ENCODE results near the gene VAPB.

VAPB gene

GRCh38 chr20:58384821-58385220 lies 4.2 kb upstream of the VAPB start:
- TF ChIP-seq EZH2 (IDR thresholded peaks at IDR 0.05): no peak
- TF ChIP-seq POLR2AphosphoS5 (IDR thresholded peaks at IDR 0.05; ENCODE audit: borderline replicate concordance, low read depth, low read length): no peak
- TF ChIP-seq FOXP2 (optimal IDR thresholded peaks at IDR 0.05; ENCODE audit: control extremely low read depth, extremely low read length, insufficient read depth): no peak
- Histone ChIP-seq H3K9ac (ENCODE audit: insufficient read length) (no peak overlapping the region), H3K4me3 (no peak overlapping the region), H3K27ac (no peak overlapping the region), H3K9me3 (ENCODE audit: low read depth, low read length) (no peaks in the 10 kb centered on the region), H3K36me3 (ENCODE audit: insufficient read depth, low read length) (no peaks in the 10 kb centered on the region)
- DNase-seq (ENCODE audit: low read depth, low spot score): no peak

- no peak for DNase-seq (ENCODE audit: low read depth, low spot score)
- Histone ChIP-seq H3K9me3 (ENCODE audit: low read depth, low read length) (no peaks in the 10 kb centered on the region), H3K27ac (no peak overlapping the region), H3K9ac (ENCODE audit: insufficient read length) (peak overlapping the region; percentile 68), H3K36me3 (ENCODE audit: insufficient read depth, low read length) (peaks cover 28% of the 10 kb centered on the region), H3K4me3 (peak overlapping the region; percentile 98)
- TF ChIP-seq FOXP2 (optimal IDR thresholded peaks at IDR 0.05; ENCODE audit: control extremely low read depth, extremely low read length, insufficient read depth): no peak
- no peak for TF ChIP-seq EZH2 (IDR thresholded peaks at IDR 0.05)
- TF ChIP-seq POLR2AphosphoS5 (IDR thresholded peaks at IDR 0.05; ENCODE audit: borderline replicate concordance, low read depth, low read length): no peak
Measured at GRCh38 chr20:58388028-58388601, 914 bp upstream of the VAPB start.

- peak overlapping the region; percentile 98 for H3K9ac ChIP-seq (ENCODE audit: insufficient read length)
- TF ChIP-seq POLR2AphosphoS5 (IDR thresholded peaks at IDR 0.05; ENCODE audit: borderline replicate concordance, low read depth, low read length) (no peak), EZH2 (IDR thresholded peaks at IDR 0.05) (no peak), FOXP2 (optimal IDR thresholded peaks at IDR 0.05; ENCODE audit: control extremely low read depth, extremely low read length, insufficient read depth) (no peak)
Measured at GRCh38 chr20:58389324-58389967, 417 bp downstream of the VAPB start.

GRCh38 chr20:58389968-58390658 lies 1.1 kb downstream of the VAPB start:
- peaks cover 42% of the 10 kb centered on the region for H3K36me3 ChIP-seq (ENCODE audit: insufficient read depth, low read length)
- TF ChIP-seq POLR2AphosphoS5 (IDR thresholded peaks at IDR 0.05; ENCODE audit: borderline replicate concordance, low read depth, low read length): no peak
- TF ChIP-seq EZH2 (IDR thresholded peaks at IDR 0.05): no peak
- no peak for TF ChIP-seq FOXP2 (optimal IDR thresholded peaks at IDR 0.05; ENCODE audit: control extremely low read depth, extremely low read length, insufficient read depth)
- no peak for DNase-seq (ENCODE audit: low read depth, low spot score)
- peak overlapping the region; percentile 98 for H3K9ac ChIP-seq (ENCODE audit: insufficient read length)
- H3K9me3 ChIP-seq (ENCODE audit: low read depth, low read length): no peaks in the 10 kb centered on the region
- peak overlapping the region; percentile 87; the same call in 1 of the 2 replicates for H3K27ac ChIP-seq
- H3K4me3 ChIP-seq: peak overlapping the region; percentile 98

More at GRCh38 chr20:58389324-58389967, 417 bp downstream of the VAPB start:
- H3K36me3 ChIP-seq (ENCODE audit: insufficient read depth, low read length): peaks cover 37% of the 10 kb centered on the region
- peak overlapping the region; percentile 98 for H3K4me3 ChIP-seq
- H3K27ac ChIP-seq: peak overlapping the region; percentile 87
- no peak for DNase-seq (ENCODE audit: low read depth, low spot score)
- no peaks in the 10 kb centered on the region for H3K9me3 ChIP-seq (ENCODE audit: low read depth, low read length)

GRCh38 chr20:58390659-58391035 lies 1.6 kb downstream of the VAPB start:
- peaks cover 46% of the 10 kb centered on the region for H3K36me3 ChIP-seq (ENCODE audit: insufficient read depth, low read length)
- H3K9me3 ChIP-seq (ENCODE audit: low read depth, low read length): no peaks in the 10 kb centered on the region
- no peak overlapping the region for H3K27ac ChIP-seq
- peak overlapping the region; percentile 98 for H3K9ac ChIP-seq (ENCODE audit: insufficient read length)
- peak overlapping the region; percentile 98 for H3K4me3 ChIP-seq
- TF ChIP-seq POLR2AphosphoS5 (IDR thresholded peaks at IDR 0.05; ENCODE audit: borderline replicate concordance, low read depth, low read length): no peak
- no peak for TF ChIP-seq EZH2 (IDR thresholded peaks at IDR 0.05)
- no peak for TF ChIP-seq FOXP2 (optimal IDR thresholded peaks at IDR 0.05; ENCODE audit: control extremely low read depth, extremely low read length, insufficient read depth)
- no peak for DNase-seq (ENCODE audit: low read depth, low spot score)

GRCh38 chr20:58392286-58392685 lies 3.3 kb downstream of the VAPB start:
- DNase-seq (ENCODE audit: low read depth, low spot score): no peak
- Histone ChIP-seq H3K4me3 (no peak overlapping the region), H3K9ac (ENCODE audit: insufficient read length) (no peak overlapping the region), H3K27ac (no peak overlapping the region), H3K9me3 (ENCODE audit: low read depth, low read length) (no peaks in the 10 kb centered on the region), H3K36me3 (ENCODE audit: insufficient read depth, low read length) (peaks cover 58% of the 10 kb centered on the region)
- no peak for TF ChIP-seq FOXP2 (optimal IDR thresholded peaks at IDR 0.05; ENCODE audit: control extremely low read depth, extremely low read length, insufficient read depth)
- TF ChIP-seq POLR2AphosphoS5 (IDR thresholded peaks at IDR 0.05; ENCODE audit: borderline replicate concordance, low read depth, low read length): no peak
- no peak for TF ChIP-seq EZH2 (IDR thresholded peaks at IDR 0.05)

- Histone ChIP-seq H3K27ac (no peak overlapping the region), H3K36me3 (ENCODE audit: insufficient read depth, low read length) (peaks cover 65% of the 10 kb centered on the region)
- TF ChIP-seq EZH2 (IDR thresholded peaks at IDR 0.05) (no peak), POLR2AphosphoS5 (IDR thresholded peaks at IDR 0.05; ENCODE audit: borderline replicate concordance, low read depth, low read length) (no peak), FOXP2 (optimal IDR thresholded peaks at IDR 0.05; ENCODE audit: control extremely low read depth, extremely low read length, insufficient read depth) (no peak)
Measured at GRCh38 chr20:58393299-58393698, 4.3 kb downstream of the VAPB start.

GRCh38 chr20:58394801-58395200 lies 5.8 kb downstream of the VAPB start:
- Histone ChIP-seq H3K9ac (ENCODE audit: insufficient read length) (no peak overlapping the region), H3K9me3 (ENCODE audit: low read depth, low read length) (no peaks in the 10 kb centered on the region), H3K36me3 (ENCODE audit: insufficient read depth, low read length) (peaks cover 66% of the 10 kb centered on the region), H3K4me3 (0 out of 2 replicates have a peak overlapping the region, but pooled peaks have one; percentile 18), H3K27ac (peak overlapping the region; percentile 15; the same call in 1 of the 2 replicates)
- DNase-seq (ENCODE audit: low read depth, low spot score): no peak
- TF ChIP-seq EZH2 (IDR thresholded peaks at IDR 0.05) (no peak), POLR2AphosphoS5 (IDR thresholded peaks at IDR 0.05; ENCODE audit: borderline replicate concordance, low read depth, low read length) (no peak), FOXP2 (optimal IDR thresholded peaks at IDR 0.05; ENCODE audit: control extremely low read depth, extremely low read length, insufficient read depth) (no peak)

More at GRCh38 chr20:58393299-58393698, 4.3 kb downstream of the VAPB start:
- Histone ChIP-seq H3K4me3 (no peak overlapping the region), H3K9ac (ENCODE audit: insufficient read length) (no peak overlapping the region), H3K9me3 (ENCODE audit: low read depth, low read length) (no peaks in the 10 kb centered on the region)
- DNase-seq (ENCODE audit: low read depth, low spot score): no peak

Data from SK-N-MC (cell line).